IPS DF 19.7 (cell line): ENCODE measurements around the gene LMF2.
A peak's percentile ranks its signal among the peaks of the same experiment; 100 is the strongest.

Source experiments
- DNase-seq: peaks from one replicate; pipeline ENCODE4 v3.0.0-alpha.2; 2013; ENCODE audit warnings: low read depth, low spot score

Gene LMF2

GRCh38 chr22:50482107-50483074 lies 25.1 kb downstream of the LMF2 start:
- DNase-seq, result no peak

DNA sequence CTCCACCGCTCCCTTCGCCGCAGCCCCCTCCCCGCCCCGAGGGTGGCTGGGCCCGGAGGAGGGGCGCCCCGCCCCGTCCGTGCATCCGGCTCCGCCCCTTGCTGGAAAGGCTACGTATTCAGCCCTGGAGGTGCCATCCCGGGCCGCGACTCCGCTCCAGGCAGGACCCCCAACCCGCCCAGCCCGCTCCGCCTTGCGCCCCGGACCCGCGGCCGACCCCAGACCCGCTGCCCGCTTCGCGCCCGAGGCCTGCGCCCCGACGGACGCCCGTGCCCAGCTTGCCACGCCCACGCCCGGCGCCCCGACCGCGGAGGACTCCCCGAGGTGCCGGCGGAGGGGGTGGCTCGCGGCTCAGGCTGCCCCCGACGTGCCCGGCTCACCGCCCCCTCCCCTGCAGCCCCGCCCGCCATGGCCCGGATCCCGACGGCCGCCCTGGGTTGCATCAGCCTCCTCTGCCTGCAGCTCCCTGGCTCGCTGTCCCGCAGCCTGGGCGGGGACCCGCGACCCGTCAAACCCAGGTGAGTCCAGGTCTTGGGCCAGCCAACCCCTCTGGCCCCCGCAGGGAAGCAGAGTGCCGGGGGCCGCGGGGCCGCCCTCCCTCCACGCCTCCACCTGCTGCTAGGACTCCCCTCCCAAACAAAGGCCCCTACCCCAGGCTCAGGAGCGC lies 25.9 kb downstream of the LMF2 start, which contains the start of gene ADM2:
Gene ADM2 (plus strand): TSS at position 104 of the 667 bp plus-strand sequence. CDS start 305 bp downstream, at position 409.
- no peak for DNase-seq

GRCh38 chr22:50481045-50481439 lies 26.5 kb downstream of the LMF2 start:
- DNase-seq, result no peak

DNA sequence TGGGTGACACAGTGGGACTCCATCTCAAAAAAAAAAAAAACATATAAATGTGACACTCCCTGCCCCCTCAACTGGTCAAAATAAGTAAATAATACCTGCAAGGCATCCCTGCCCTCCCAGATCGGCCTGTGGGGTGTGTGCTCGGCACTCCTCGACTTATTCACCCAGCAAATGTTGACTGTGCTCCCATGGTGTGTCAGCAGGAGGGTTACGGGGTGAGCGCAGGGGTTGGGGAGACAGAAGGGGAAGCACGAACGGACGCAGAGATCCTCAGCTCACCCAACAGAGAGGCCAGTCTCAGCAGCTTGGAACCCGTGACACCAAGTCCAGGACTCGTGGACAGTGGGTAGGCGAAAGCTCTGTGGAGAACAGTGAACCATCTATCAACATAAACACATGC lies 27.8 kb downstream of the LMF2 start:
- no peak for DNase-seq

DNA sequence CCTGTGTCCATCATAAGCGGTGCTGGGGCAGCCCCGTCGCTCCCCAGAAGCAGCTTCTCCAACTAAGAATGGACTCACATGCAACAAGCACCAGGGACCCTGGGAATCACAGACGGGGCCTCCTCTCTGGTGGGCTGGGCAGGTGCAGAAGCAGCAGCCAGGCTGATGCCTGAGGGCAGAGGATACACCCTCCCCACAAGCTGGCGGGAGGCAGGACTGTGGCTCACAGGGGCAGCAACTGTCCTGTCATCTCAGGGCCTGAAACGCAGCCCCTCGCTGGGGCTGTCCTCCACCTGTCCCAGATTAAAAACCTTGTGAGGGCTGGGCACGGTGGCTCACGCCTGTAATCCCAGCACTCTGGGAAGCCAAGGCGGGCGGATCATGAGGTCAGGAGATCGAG lies 29.6 kb downstream of the LMF2 start:
- no peak for DNase-seq

DNA sequence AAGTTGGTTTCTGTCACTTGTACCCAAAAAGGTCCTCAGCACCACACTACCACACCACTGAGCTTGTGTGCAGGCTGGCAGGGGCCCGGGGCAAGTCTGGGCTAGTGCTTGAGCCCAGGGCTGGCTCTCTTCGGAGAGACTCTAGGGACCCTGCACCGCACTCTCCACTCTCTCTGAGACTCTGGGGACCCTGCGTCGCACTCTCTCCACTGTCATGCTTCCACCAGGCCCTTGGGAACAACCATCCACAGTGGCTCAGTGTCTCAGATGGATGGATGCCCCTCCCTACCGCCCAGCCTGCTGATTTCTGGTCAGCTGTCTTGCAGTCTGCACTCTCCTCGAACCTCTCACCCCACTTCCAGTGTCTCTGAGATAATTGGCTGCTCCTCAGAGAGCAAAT lies 30.6 kb downstream of the LMF2 start:
- DNase-seq, result no peak

DNA sequence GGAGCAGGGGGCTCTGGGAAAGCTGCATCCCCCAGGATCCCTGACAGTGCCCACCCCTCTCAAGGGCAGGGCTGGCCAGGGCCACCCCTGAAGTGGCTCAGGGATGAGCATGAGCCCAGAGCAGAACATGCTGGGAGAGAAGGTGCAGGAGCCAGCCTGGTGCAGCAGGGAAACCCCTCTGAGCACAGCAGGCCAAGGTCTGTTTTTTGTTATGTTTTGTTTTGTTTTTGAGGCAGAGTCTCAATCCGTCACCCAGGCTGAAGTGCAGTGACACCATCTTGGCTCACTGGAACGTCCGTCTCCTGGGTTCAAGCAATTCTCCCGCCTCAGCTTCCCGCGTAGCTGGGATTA lies 31.9 kb downstream of the LMF2 start:
- no peak for DNase-seq

DNA sequence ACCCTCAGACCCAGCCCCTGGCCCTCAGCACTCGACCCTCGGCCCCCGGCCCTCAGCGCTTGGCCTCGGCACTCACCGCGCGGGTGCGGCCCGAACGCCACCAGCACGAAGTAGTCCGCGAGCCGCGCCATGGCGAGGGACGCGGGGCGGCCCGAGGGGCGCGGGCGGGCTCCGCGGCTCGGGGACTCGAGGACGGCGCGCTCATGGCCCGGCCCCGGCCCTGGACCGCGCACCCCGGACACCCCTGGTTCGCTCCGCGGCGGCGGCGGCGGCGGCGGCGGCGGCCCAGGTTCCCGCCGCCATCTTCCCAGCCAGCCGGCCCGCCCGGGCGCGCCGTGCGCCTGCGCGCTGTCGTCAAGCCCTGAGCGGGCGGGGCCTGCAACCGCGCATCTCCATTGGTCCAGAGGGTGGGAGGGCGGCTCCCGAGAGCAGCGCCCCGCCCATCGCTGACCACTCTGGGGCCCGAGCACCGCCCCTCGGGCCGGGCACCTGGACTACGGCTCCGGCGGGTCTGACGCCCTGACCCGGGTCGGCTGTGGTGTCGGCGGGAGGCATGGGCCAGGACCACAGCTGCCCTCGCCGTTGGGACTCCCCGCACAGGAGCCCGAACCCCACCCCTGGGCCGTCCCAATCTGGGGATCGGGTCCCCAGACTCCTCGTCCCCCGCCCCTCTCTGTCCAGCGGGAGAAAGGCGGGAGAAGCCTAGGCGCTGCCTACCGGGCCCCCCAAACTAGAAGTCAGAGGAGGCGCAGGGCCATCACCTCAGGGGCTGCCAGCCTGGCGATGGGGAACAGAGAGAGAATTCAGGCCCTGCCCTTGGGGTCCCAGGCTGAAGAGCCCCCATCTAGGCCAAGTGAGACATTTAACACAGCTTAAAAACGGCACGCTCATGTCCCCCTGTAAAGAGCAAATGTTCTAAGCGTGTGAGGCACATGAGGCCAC lies 32.5 kb downstream of the LMF2 start, which contains the start of gene SBF1:
Gene SBF1 (minus strand): TSS at position 326 of the 942 bp plus-strand sequence. CDS start 195 bp downstream, at position 131.
- peak; percentile 38 for DNase-seq

DNA sequence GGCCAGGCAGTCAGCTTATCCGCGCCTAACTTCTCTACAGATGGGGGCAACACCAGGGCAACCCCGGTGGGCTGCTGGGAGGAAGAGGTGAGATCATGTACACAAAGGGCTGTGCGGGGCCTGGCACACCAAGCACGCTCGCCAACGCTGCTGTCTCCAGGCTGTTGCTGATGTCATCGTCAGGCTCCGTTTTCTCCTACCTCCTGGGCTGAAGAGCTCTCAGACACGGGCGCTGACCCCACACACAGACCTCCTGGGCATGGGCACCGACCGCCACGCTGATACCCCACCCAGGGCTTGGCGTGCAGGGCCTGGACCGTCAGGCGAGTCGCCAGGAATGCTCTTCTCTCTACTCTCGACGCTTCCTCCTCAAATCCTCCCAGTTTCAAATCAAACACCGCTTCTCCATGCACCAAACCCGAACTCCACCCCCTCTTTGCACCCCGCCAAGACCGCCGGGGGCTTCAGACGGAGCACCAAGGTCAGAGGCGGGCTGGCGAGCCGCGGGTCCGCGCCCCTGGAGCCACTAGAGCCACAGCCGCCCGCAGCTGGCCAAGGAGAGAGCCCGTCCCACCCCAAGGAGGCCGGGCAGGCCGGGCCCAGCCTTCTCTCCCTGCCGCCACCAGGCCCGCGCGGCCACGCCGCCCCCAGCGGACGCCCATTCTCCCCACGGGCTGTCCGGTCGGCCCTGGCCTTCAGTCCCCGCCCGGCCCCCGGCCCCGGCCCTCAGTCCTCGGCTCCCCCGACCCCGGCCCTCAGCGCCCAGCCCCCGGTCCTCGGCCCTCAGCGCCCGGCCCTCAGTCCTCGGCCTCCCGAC lies 33.4 kb downstream of the LMF2 start:
- no peak for DNase-seq

DNA sequence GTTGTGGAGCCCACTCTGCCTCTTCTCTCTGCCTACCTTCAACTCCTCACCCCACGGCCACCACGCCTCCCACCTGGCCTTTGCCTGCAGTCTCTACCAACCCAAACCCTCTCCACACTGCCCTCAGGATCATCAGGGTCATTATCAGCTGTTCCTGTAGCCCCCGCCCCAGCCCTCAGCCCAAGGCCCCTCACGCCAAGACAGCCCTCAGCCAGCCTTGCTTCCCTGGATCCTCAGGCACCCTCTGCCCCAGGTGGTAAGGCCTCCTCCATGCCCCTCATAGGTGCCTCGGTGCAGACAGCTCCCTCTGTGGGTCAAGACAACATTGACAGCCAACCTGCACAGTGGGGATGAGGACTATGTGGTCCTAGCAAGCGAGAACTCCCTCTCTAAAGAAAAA lies 34.4 kb downstream of the LMF2 start:
- DNase-seq, result no peak

- DNase-seq, result no peak
Measured at GRCh38 chr22:50471962-50472361, 35.5 kb downstream of the LMF2 start.

DNA sequence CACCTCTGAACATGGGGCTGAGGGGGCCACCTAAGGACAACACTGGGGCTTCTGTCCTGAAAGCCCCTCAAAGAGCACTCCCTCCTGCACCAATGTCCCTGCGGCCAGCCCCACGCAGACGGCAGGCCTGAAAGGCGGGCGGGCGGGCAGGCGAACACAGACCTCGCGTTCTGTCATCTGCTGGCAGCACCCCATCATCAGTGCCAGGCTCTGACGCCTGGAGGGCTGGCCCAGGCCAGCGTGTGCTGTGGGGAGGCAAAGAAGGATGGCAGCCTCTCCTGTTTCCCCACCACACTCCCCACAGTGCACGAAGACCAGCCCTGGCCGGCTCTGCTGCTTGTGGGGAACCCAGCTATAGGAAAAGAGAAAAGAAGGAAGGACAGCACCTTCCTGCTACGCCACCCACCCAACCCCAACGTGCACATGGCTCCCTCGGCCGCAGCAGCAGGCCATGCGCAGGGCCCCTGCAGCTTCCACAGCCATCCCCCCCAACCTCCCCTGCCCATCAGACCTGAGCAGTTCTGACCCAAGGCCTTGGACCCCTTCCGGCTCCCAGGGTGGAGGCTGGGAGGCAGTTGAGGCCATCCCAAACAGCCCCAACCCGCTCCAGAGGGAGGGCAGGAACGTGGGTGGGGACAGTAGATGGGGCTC lies 36.2 kb downstream of the LMF2 start:
- DNase-seq, result no peak

- DNase-seq, result no peak
Measured at GRCh38 chr22:50470491-50470890, 37.0 kb downstream of the LMF2 start.

GRCh38 chr22:50469377-50470305 lies 37.9 kb downstream of the LMF2 start:
- no peak for DNase-seq

DNA sequence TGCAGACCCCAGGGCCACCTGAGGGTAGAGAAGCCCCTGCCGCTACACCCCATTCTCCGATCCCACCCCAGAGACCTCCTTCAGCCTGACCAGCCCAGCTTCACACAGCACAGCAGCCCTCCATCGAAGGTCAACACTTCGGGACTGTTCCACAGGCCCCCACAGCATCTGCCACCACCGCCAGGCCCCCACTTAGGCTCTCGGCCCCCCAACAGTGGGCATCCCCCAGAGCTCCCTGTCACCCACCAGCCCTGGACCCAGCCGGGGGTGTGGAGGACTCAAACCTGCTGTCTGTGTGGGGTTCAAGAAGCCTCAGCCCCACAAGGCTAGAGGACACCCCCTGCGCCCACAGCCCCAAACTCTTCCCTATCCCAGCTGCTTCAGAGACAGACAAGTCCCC lies 38.9 kb downstream of the LMF2 start:
- no peak for DNase-seq

GRCh38 chr22:50467773-50468440 lies 39.6 kb downstream of the LMF2 start:
- no peak for DNase-seq

DNA sequence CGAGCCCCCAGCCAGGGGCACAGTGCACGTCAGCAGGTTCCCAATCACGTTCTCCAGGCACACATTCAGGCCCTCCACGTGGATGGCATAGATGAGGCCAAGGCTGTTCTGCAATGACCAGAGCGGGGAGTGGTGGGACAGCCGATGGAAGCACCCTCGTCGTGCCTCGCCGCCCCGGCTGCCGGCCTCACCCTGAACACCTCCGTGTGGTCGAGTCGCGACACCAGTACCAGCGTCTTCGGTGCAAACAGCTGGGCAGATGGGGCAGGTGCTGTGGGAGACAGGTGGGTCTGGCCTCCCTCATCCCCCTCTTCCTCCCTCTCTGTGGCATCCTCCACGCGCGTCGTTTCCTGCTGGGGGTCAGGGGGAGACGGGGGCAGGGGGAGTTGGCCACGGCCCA lies 40.2 kb downstream of the LMF2 start:
- DNase-seq, result no peak

GRCh38 chr22:50465066-50465930 lies 42.2 kb downstream of the LMF2 start:
- no peak for DNase-seq
